ENCODE data around the gene KLHL3.

The KLHL3 gene

GRCh38 chr5:137570070-137570469 is 165.8 kb downstream of the KLHL3 start:
- no peak for DNase-seq
